Peyer's patch (tissue), 4 donors: ENCODE data around the gene LRSAM1. TPM values are rescaled to one million over a fixed set of nuclear protein-coding genes. Genes with fewer than 3 reads are reported as not detected.

Experiments
- DNase-seq, 3 donors: peaks; one replicate each; pipeline ENCODE4 v3.0.0-alpha.2; 2017 to 2019
- H3K27ac ChIP-seq, 4 donors: fragments of 200-600 bp; sonication (generic); one replicate each; pipeline ENCODE4 v1.5.1; 2016 to 2019
- H3K27me3 ChIP-seq, 2 donors: fragments of 200-600 bp; sonication (generic); one replicate each; pipeline ENCODE4 v1.5.1; 2019
- H3K36me3 ChIP-seq, 3 donors: fragments of 200-600 bp; sonication (generic); one replicate each; pipeline ENCODE4 v1.5.1; 2016 to 2019
- H3K4me1 ChIP-seq, 4 donors: fragments of 200-600 bp; sonication (generic); one replicate each; pipeline ENCODE4 v1.5.1; 2016 to 2019
- H3K4me3 ChIP-seq, 4 donors: fragments of 200-600 bp; sonication (generic); 1 replicate in 3 of 4; 2 replicates in 1 of 4; pipeline ENCODE4 v1.5.1; 2016 to 2019; ENCODE audit warnings: mild to moderate bottlenecking in 1 of 4
- H3K9me3 ChIP-seq, 4 donors: fragments of 200-600 bp; sonication (generic); one replicate each; pipeline ENCODE4 v1.5.1; 2016 to 2019; ENCODE audit warnings: mild to moderate bottlenecking in 1 of 4
- CTCF ChIP-seq, 6 experiments: fragments of 450-650 bp in 4 of 6; fragments of 200-600 bp in 2 of 6; sonication (generic) in 1 of 6; IDR thresholded peaks; one replicate each; pipeline ENCODE4 v1.5.1; 2017 to 2019; ENCODE audit warnings: antibody characterized with exemption in 6 of 6, mild to moderate bottlenecking in 3 of 6, moderate library complexity in 1 of 6
- POLR2A ChIP-seq, 2 donors: fragments of 450-650 bp; IDR thresholded peaks; one replicate each; pipeline ENCODE4 v1.5.1; 2017; ENCODE audit warnings: antibody characterized with exemption in 2 of 2, mild to moderate bottlenecking in 2 of 2, moderate library complexity in 2 of 2
- total RNA-seq, 4 donors: library from RNA; depleted of rRNA; stranded (reverse); fragments of >200 nt; gene quantifications; one replicate each; pipeline ENCODE4 v1.1.0, GENCODE V29; 2016

The LRSAM1 gene
- total RNA-seq, 4 donors from 2014 or later = 19.3 to 59.4 (median 35.3) TPM

GRCh38 chr9:127422787-127423186 is 28.5 kb upstream of the LRSAM1 start:
- no peaks in the 10 kb centered on the region for H3K27me3 ChIP-seq
- TF ChIP-seq CTCF (IDR thresholded peaks at IDR 0.05) (no peak), POLR2A (IDR thresholded peaks at IDR 0.05) (no peak)
- peak overlapping the region in 3 of 4 donors; percentile 16 to 90 (median 76) for H3K27ac ChIP-seq
- no peak for DNase-seq
- H3K4me1 ChIP-seq = peaks cover 0 to 33% (median 9%) of the 10 kb centered on the region in 4 donors
- H3K36me3 ChIP-seq = no peaks in the 10 kb centered on the region
- H3K9me3 ChIP-seq = no peaks in the 10 kb centered on the region
- H3K4me3 ChIP-seq = peak overlapping the region in 3 of 4 donors; percentile 64 to 74 (median 72)

GRCh38 chr9:127423476-127423933 is 27.8 kb upstream of the LRSAM1 start:
- H3K36me3 ChIP-seq = peaks cover 0 to 2% (median 0%) of the 10 kb centered on the region in 3 donors
- H3K4me1 ChIP-seq = peaks cover 0 to 33% (median 9%) of the 10 kb centered on the region in 4 donors
- H3K27ac ChIP-seq = peak overlapping the region; percentile 76 to 90 (median 84)
- no peaks in the 10 kb centered on the region for H3K27me3 ChIP-seq
- H3K9me3 ChIP-seq = no peaks in the 10 kb centered on the region
- TF ChIP-seq POLR2A (IDR thresholded peaks at IDR 0.05) (no peak), CTCF (IDR thresholded peaks at IDR 0.05) (no peak)
- peak overlapping the region; percentile 64 to 84 (median 73) for H3K4me3 ChIP-seq
- DNase-seq = no peak

GRCh38 chr9:127423934-127424675 is 27.2 kb upstream of the LRSAM1 start, which contains the start of gene ZNF79:
Gene ZNF79 (plus strand): TSS chr9:127424382. CDS start chr9:127424788, 406 bp downstream.
- Histone ChIP-seq H3K4me1 (peaks cover 0 to 33% (median 9%) of the 10 kb centered on the region in 4 donors), H3K36me3 (peaks cover 0 to 8% (median 0%) of the 10 kb centered on the region in 3 donors), H3K27me3 (no peaks in the 10 kb centered on the region), H3K27ac (peak within 1 kb of the TSS; percentile 76 to 90 (median 84)), H3K9me3 (no peaks in the 10 kb centered on the region), H3K4me3 (peak within 1 kb of the TSS; percentile 64 to 84 (median 73))
- TF ChIP-seq POLR2A (IDR thresholded peaks at IDR 0.05) (peak; percentile 73 to 74), CTCF (IDR thresholded peaks at IDR 0.05) (peak in 2 of 6 experiments; percentile 3 to 26)
- peak; percentile 89 to 97 (median 96) for DNase-seq

- TF ChIP-seq CTCF (IDR thresholded peaks at IDR 0.05) = peak in 1 of 6 experiments; percentile 6
- TF ChIP-seq POLR2A (IDR thresholded peaks at IDR 0.05) = no peak
- Histone ChIP-seq H3K27ac (peak overlapping the region; percentile 76 to 90 (median 84)), H3K4me3 (peak overlapping the region; percentile 64 to 84 (median 73)), H3K27me3 (no peaks in the 10 kb centered on the region), H3K4me1 (peaks cover 0 to 33% (median 9%) of the 10 kb centered on the region in 4 donors), H3K36me3 (peaks cover 0 to 13% (median 0%) of the 10 kb centered on the region in 3 donors), H3K9me3 (no peaks in the 10 kb centered on the region)
- DNase-seq = no peak
Observed at GRCh38 chr9:127424676-127424999, 26.7 kb upstream of the LRSAM1 start.

- no peaks in the 10 kb centered on the region for H3K9me3 ChIP-seq
- no peaks in the 10 kb centered on the region for H3K27me3 ChIP-seq
- H3K36me3 ChIP-seq = peaks cover 0 to 27% (median 0%) of the 10 kb centered on the region in 3 donors
- no peak overlapping the region for H3K4me3 ChIP-seq
- TF ChIP-seq CTCF (IDR thresholded peaks at IDR 0.05) (no peak), POLR2A (IDR thresholded peaks at IDR 0.05) (no peak)
- peaks cover 0 to 31% (median 9%) of the 10 kb centered on the region in 4 donors for H3K4me1 ChIP-seq
- H3K27ac ChIP-seq = no peak overlapping the region
- DNase-seq = no peak
Observed at GRCh38 chr9:127426756-127427155, 24.6 kb upstream of the LRSAM1 start.
